ENCODE measurements around the gene RCAN1.

Gene RCAN1

DNA sequence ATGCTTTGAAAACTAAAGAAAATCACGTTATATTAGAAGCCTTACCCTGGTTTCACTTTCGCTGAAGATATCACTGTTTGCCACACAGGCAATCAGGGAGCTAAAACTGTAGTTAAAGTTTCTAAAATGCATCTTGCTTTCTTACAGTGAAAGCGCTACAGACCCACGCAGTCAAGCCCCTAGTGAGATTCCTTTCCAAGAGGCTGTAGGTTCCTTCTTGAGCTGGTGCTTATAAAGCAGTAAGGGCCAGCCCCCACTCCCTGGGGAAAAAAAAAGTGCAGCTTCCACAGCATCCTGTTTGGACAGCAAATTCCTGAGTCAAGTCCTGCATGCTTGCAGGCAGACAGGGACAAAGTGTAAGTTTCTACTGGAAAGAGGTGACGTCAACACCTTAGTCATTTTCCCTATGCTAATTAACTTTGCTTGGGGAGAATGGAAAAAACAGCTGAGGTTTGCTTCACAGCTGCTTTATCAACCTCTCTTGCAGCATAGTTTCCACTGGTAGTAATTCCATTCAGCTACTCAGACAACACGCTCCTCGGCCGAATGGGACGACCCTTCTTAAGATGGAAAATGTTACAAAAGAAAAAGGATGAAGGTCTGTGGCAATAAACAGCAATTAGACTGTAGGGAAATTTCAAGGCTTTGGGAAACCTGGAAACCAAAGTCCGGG is 88.2 kb downstream of the RCAN1 start:
- H3K27ac Mint-ChIP-seq = peak overlapping the region; percentile 96
- H3K4me3 Mint-ChIP-seq = peak overlapping the region; percentile 78
- peaks cover 50% of the 10 kb centered on the region for H3K4me1 Mint-ChIP-seq
- no peaks in the 10 kb centered on the region for H3K27me3 Mint-ChIP-seq
- H3K9me3 Mint-ChIP-seq = no peaks in the 10 kb centered on the region
- H3K36me3 Mint-ChIP-seq = peaks cover 7% of the 10 kb centered on the region

DNA sequence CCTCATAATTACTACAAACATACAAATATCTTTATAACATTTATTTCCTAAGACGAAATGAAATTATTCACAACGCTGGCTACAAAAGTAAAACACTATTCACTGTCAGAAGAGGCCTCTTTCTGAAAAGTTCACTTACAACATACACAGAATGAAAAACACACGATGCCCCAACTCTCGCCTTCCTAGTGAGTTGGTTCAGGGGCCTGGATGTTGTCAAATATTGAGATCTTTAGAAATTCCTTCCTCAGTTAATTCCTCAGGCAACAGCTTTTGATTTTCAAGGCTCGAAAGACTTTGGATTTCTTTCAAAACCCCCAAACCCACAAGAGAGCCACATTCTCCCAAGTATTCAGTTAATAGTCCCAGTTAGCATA is 88.7 kb downstream of the RCAN1 start:
- Mint-ChIP-seq H3K27ac (peak overlapping the region; percentile 96), H3K9me3 (no peaks in the 10 kb centered on the region)

DNA sequence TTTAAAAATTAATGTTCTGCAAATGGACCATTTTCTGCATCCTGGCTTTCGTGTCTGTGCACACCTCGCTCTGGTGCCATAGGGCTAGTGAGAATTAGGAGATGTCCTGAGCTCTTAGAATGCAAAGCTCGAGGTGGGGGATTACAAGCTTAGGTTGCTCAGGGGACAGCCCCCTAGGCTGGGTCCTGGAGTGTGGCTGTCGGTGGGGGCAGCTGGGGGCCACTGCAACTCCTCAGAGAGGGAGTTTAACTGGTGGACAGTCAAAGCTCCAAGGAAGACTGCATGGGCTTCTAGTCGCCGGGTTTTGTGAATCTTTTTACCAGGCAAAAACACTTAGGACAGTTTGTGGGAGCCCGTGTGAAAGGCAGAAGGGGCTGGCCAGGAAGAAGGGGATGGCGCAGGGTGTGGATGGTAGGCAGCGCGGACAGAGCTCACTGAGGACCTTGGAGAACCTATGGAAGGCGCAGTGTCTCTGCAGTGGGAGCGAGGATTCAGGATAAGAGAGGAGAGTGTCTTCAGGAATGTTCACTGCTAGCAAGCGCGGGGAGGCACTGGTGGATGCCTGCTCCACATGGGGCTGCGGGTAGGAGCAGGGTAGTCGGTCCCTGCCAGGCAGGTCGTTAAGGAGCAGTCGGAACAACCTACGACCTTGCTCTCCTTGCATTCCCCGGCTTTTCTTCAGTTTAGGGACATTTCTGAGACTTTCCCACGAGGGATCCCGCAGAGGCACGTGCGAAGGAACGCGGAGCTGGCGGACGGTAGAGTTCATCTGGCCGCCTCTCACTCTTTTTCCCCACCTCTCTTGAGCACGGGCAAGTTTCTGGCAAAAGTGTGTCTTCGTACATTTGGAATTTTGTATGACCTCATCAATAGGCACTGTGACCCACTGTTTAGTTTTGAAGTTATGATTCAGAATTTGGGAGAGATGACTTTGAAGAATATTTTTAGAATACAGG is 90.0 kb downstream of the RCAN1 start:
- peak overlapping the region; percentile 63 for H3K27ac Mint-ChIP-seq
- no peaks in the 10 kb centered on the region for H3K27me3 Mint-ChIP-seq
- peaks cover 46% of the 10 kb centered on the region for H3K4me1 Mint-ChIP-seq
- no peak overlapping the region for H3K4me3 Mint-ChIP-seq
- no peaks in the 10 kb centered on the region for H3K9me3 Mint-ChIP-seq
- peaks cover 7% of the 10 kb centered on the region for H3K36me3 Mint-ChIP-seq

More for the DNA sequence above, 88.7 kb downstream of the RCAN1 start:
- Mint-ChIP-seq H3K4me3 (peak overlapping the region; percentile 78), H3K4me1 (peaks cover 50% of the 10 kb centered on the region), H3K27me3 (no peaks in the 10 kb centered on the region), H3K36me3 (peaks cover 7% of the 10 kb centered on the region)

DNA sequence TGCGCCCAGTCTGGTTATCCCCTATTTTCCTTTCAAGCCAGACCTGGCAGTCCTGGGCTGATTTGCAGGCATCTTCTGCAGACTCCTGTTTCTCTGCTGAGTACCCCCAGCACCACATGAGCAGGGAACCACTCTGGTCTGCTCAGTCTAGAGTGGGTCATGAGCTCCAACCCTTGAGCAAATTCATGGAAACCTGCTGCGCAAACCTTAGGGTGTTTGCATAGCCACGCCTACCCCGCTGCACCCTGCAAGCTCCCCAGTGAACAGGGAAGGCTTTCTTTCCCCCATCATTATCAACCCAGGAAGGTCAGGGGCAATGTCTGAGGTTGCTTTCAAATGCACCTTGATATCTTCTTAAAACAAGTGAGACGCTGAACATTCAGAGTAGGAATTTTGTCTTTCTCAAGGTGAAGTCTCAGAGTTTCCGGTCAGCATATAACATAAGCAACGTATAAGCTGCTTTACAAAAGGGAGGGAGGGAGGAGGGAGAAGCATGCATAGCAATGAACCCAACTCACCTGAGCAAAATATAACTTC is 91.8 kb downstream of the RCAN1 start:
- Mint-ChIP-seq H3K27ac (peak overlapping the region; percentile 1), H3K9me3 (no peaks in the 10 kb centered on the region), H3K4me1 (peaks cover 44% of the 10 kb centered on the region), H3K27me3 (no peaks in the 10 kb centered on the region), H3K4me3 (no peak overlapping the region), H3K36me3 (peaks cover 7% of the 10 kb centered on the region)

DNA sequence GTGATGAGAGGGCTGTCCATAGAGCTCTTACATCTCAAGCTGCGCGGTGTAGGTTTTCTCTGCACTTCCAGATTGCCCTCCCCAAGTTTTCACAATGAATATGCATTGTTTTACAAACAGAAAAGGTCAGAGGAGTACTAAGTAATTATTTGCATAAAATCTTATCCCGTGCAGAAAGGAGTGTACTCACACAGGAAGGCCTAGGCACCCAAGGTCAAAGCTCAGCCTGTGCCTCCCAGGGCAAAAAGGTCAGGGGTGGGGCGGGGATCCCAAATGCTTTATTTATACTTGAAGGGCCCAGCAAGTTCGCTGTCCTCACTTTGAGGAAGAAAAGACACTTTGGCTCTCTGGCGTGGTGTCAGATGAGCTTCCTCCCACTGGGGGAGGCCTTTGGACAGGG is 92.6 kb downstream of the RCAN1 start:
- peaks cover 44% of the 10 kb centered on the region for H3K4me1 Mint-ChIP-seq
- H3K27ac Mint-ChIP-seq = no peak overlapping the region
- peaks cover 11% of the 10 kb centered on the region for H3K36me3 Mint-ChIP-seq
- no peaks in the 10 kb centered on the region for H3K9me3 Mint-ChIP-seq
- H3K27me3 Mint-ChIP-seq = no peaks in the 10 kb centered on the region
- H3K4me3 Mint-ChIP-seq = no peak overlapping the region

DNA sequence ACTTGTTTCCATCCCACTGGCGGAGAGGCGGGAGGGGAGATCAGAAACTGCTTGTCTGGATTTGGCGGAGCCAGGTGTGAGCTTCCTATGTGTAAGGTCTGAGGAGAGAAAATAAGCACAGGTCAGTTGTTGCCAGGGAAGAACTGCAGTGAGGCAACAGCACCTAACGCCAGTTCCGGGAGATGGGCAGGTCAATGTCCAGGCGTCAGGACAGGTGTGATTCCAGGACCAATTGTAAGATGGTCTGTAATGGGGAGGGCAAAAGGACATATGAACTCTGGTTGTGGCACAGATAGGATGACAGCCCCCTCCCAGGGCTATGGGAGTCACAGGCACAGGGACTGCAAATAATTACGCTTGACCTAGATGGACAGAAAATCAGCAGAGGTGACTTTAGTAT is 93.4 kb downstream of the RCAN1 start:
- peaks cover 39% of the 10 kb centered on the region for H3K4me1 Mint-ChIP-seq
- peaks cover 11% of the 10 kb centered on the region for H3K36me3 Mint-ChIP-seq
- H3K4me3 Mint-ChIP-seq = no peak overlapping the region
- H3K9me3 Mint-ChIP-seq = no peaks in the 10 kb centered on the region
- H3K27ac Mint-ChIP-seq = no peak overlapping the region
- no peaks in the 10 kb centered on the region for H3K27me3 Mint-ChIP-seq

DNA sequence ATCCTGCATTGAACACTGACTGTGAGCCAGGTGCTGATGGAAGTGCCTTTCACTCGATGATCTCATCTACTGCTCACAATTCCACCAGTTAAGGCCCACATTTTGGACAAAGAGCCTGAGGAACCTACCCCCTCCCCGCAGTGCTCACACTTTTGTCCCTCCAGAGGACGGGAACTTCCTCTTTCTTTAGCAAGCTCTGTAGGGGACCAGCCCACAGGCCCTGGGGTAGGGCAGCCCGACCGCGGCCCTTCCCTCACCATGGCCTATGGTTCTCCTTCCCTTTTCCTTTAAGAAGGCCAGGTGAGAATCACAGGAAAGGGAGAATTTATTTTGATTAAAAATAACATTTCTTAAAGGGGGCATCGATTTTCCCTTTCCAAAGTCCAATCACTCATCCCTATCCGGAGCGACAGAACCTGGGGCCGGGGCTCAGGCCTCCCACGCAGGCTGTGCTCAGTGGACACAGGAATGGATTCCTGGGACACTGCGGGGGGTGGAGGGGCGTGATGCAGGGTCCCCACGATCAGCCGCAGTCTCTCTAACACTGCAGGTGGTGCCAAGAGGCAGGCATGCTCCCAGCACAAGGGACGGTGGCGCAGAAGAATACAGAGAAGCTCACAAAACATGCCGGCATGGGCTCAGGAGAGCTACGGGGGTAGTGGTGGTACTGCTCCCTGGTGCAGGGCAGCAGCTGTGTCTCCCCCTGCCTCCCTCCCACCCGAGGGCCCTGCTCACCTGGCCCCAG is 94.0 kb downstream of the RCAN1 start:
- Mint-ChIP-seq H3K27me3 (no peaks in the 10 kb centered on the region), H3K4me3 (no peak overlapping the region), H3K4me1 (peaks cover 33% of the 10 kb centered on the region), H3K27ac (no peak overlapping the region), H3K36me3 (peaks cover 11% of the 10 kb centered on the region), H3K9me3 (no peaks in the 10 kb centered on the region)

DNA sequence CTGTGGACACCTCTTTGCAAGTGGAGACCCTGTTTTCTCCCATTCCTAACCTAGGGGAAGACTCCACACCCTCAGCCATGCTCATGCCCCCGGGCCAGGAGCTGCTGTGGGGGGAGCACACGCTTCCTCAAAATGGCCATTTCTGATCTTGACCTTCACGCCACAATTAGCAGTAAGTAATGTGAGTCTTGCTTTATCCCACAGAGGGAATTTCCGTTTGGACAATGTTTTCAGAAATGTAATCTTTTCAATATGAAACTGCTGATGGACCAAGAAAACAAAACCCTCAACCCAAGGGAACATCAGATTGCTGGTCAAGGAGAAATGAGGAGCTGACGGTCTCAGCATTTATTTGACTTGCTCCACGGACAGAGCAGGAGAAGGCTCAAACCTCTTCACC is 94.6 kb downstream of the RCAN1 start:
- no peak overlapping the region for H3K4me3 Mint-ChIP-seq
- peaks cover 26% of the 10 kb centered on the region for H3K4me1 Mint-ChIP-seq
- H3K27me3 Mint-ChIP-seq = no peaks in the 10 kb centered on the region
- H3K36me3 Mint-ChIP-seq = peaks cover 11% of the 10 kb centered on the region
- no peak overlapping the region for H3K27ac Mint-ChIP-seq
- H3K9me3 Mint-ChIP-seq = no peaks in the 10 kb centered on the region

DNA sequence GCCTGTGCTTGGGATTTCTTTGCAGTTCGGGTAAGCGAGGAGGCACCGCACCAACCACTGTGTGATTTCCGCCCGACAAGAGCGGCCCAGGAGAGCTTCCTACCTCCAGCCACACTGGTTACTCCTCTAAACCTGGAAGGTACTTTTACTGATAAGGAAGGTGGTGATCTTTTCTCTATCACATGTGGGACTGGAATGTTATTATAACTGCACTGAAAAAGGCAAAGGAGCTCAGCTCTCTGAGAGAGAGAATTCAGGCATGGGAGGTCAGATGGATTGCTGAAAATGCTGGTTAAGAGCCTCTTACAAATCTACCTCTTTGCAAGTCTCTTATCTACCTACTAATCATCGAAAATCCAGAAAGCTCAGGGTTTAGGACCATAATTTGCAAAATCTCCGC is 95.2 kb downstream of the RCAN1 start:
- Mint-ChIP-seq H3K4me1 (peaks cover 20% of the 10 kb centered on the region), H3K4me3 (no peak overlapping the region), H3K9me3 (no peaks in the 10 kb centered on the region), H3K36me3 (peaks cover 11% of the 10 kb centered on the region), H3K27me3 (no peaks in the 10 kb centered on the region), H3K27ac (no peak overlapping the region)

DNA sequence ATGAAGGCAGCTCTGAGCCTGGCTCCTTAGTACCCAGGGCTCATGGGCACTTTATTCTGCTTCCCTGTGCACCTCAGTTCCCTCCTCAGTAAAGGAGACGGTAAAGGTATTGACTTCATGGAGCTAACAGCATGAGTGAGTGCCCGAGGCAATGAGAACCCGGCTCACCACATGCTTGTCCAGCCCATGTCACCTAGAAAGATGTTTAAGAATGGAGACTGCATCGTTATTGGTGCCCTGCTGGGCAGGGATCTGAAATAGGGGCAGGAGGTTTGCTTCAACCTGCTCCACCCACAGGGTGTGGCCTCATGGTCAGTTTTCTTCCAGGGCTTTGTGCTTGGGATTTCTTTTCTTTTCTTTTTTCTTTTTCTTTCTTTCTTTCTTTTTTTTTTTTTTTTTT is 95.9 kb downstream of the RCAN1 start:
- Mint-ChIP-seq H3K27me3 (no peaks in the 10 kb centered on the region), H3K4me1 (peaks cover 16% of the 10 kb centered on the region), H3K4me3 (no peak overlapping the region), H3K36me3 (peaks cover 11% of the 10 kb centered on the region), H3K9me3 (no peaks in the 10 kb centered on the region), H3K27ac (no peak overlapping the region)

DNA sequence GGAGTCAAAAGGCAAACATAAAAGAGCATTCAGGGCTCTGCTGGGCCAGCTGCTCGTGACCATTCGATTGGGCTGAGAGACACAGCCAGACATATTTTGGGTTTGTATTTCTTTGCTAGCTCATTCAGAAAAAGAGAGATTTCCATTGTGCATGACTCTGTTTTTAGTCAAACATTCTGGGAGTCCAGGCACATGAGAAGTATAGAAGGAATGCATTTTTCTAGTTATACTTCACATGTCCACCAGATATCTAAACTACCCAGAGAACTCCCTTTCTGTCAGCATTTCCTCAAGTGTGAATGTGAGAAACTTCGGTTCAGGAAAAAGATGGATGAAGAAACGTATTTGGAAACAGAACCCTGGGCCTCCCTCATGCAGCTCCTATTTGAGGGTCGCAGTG is 96.6 kb downstream of the RCAN1 start:
- Mint-ChIP-seq H3K27me3 (no peaks in the 10 kb centered on the region), H3K4me1 (peaks cover 16% of the 10 kb centered on the region), H3K4me3 (no peak overlapping the region), H3K9me3 (no peaks in the 10 kb centered on the region), H3K36me3 (peaks cover 11% of the 10 kb centered on the region), H3K27ac (no peak overlapping the region)

DNA sequence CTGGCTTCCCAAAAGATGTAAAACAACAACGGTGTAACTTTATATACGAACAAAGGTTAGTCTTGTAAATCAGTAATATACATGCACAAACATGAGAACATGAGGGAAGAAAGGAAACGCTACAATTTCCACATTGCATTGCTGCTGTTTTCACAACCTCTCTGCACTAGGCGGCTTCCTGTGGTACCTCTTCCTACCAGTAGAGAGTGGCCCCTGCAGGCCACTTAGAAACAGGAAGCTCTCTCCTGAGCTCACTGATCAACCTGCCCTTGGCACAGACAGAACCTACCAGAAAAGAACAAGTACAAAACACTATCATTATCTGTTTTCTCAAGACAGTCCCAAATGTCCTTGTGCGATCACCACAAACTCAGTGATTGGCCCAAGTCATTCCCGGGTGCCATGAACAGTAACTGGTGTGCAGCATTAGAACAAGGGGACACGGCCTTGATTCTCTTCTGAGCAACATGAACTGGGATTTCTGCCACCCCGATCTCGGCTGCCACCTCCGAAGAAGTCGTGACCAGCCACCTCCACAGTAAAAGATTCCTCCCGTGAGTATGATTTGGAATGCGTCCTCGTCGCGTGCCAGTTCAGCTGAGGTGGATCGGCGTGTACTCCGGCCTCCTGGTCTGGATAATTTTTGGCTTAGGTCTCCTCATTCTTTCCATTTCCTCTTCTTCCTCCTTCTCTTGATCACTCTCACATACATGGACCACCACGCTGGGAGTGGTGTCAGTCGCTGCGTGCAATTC is 97.2 kb downstream of the RCAN1 start:
- peaks cover 12% of the 10 kb centered on the region for H3K4me1 Mint-ChIP-seq
- H3K27ac Mint-ChIP-seq = peak overlapping the region; percentile 68
- H3K9me3 Mint-ChIP-seq = no peaks in the 10 kb centered on the region
- peaks cover 11% of the 10 kb centered on the region for H3K36me3 Mint-ChIP-seq
- H3K4me3 Mint-ChIP-seq = no peak overlapping the region
- H3K27me3 Mint-ChIP-seq = no peaks in the 10 kb centered on the region

DNA sequence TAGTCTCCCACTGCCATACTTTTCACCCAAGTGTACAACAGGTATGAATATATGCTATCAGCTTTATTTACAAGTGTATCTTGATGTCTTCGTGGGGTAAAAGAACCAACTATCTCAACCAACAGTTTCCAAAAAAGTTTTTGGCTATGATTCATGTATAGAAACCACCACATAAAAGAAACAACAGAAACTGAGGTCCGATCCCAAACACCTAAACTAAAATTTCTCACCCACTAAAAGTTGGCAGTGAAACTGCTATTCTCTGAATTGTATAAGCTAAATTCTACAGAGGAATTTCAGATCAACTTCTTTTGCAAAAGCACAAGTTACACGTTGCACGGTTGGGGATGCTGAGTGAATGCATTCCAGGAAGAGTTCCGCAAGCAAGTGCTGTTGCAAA is 97.9 kb downstream of the RCAN1 start:
- peaks cover 8% of the 10 kb centered on the region for H3K36me3 Mint-ChIP-seq
- no peaks in the 10 kb centered on the region for H3K9me3 Mint-ChIP-seq
- H3K4me3 Mint-ChIP-seq = no peak overlapping the region
- H3K27ac Mint-ChIP-seq = no peak overlapping the region
- no peaks in the 10 kb centered on the region for H3K27me3 Mint-ChIP-seq
- peaks cover 12% of the 10 kb centered on the region for H3K4me1 Mint-ChIP-seq

DNA sequence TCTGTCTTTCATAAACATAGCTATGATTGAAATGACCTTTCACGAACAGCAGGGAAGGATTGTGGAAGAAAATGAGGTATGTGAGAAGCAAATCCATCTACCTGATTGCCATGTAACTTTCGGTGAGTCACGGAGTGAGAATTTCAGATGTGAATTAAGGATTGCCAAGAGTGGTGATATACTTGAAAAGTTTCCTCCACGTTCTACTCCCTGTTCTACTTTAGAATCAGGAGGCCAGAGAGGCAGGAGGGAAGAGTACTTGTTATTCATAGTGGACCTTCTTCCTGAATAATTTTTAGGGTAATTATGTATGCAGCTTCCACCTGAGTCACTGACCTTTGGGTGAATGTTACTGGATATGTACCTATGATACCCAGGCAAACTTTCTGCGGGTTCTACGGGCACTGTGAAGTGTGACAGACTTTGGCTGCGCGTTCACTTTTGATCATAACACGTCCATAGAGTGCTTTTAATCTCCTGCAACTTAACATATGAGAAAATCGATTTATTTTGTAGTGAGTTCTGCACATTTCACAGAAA is 100.3 kb downstream of the RCAN1 start:
- Mint-ChIP-seq H3K27me3 (no peaks in the 10 kb centered on the region), H3K4me3 (no peak overlapping the region), H3K36me3 (peaks cover 7% of the 10 kb centered on the region), H3K4me1 (peaks cover 12% of the 10 kb centered on the region), H3K9me3 (no peaks in the 10 kb centered on the region), H3K27ac (no peak overlapping the region)
